IPS-18a (cell line): ENCODE measurements around the gene SLC4A3.
"Not testable (repeated sequence)": the region's sequence is repeated elsewhere in the genome, so short reads cannot be mapped to it uniquely, and the experiment has no call there.

Source experiments
- H3K27ac ChIP-seq: one replicate; pipeline ENCODE4 v1.5.1; 2013; ENCODE audit warnings: low read length
- H3K27me3 ChIP-seq: one replicate; pipeline ENCODE4 v1.6.1; 2013; ENCODE audit warnings: mild to moderate bottlenecking, low read length; ENCODE audit not compliant: control insufficient read depth, insufficient read depth
- H3K36me3 ChIP-seq: one replicate; pipeline ENCODE4 v1.6.1; 2013; ENCODE audit warnings: low read depth, low read length; ENCODE audit not compliant: control insufficient read depth
- H3K4me1 ChIP-seq: one replicate; pipeline ENCODE4 v1.6.1; 2013; ENCODE audit warnings: low read depth, low read length; ENCODE audit not compliant: control insufficient read depth
- H3K4me3 ChIP-seq: one replicate; pipeline ENCODE4 v1.5.1; 2013; ENCODE audit warnings: low read length
- H3K9ac ChIP-seq: one replicate; pipeline ENCODE4 v1.6.1; 2013; ENCODE audit warnings: mild to moderate bottlenecking, low read length, moderate library complexity
- H3K9me3 ChIP-seq: one replicate; pipeline ENCODE4 v1.6.1; 2013; ENCODE audit warnings: low read depth, low read length; ENCODE audit not compliant: control insufficient read depth

SLC4A3 gene

DNA sequence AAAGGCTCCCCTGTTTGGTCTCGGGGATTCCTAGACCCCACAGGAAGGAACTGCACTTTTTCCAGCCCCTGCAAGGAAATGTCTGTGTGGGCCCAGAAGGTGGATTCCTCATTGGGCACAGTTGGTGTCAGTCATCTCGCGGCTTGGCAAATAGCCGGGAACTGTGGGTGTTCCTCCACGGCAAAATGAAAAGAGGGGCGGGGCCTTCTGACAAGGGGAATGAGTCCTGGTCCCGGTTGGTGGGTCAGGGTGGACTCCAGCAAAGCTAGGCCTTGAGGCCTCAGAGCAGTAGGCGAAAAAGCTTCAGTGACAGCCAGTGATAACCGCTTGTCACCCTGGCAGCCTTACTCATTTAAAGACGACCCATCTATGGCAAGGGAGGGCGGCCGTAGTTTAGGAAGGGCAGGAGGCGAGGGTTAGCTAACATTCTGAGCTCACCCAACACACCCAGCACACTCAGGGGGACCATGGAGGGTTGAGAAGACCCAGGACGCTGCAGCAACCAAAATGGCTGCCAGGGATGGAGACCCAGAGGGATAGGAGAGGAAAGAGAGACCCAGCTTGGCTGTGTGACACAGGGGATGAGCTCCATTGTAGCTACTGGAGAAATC is 16.5 kb downstream of the SLC4A3 start:
- H3K36me3 ChIP-seq, result no peaks in the 10 kb centered on the region
- no peaks in the 10 kb centered on the region for H3K9me3 ChIP-seq
- no peak overlapping the region for H3K27ac ChIP-seq
- H3K27me3 ChIP-seq, result peaks cover 10% of the 10 kb centered on the region
- H3K4me3 ChIP-seq, result no peak overlapping the region
- H3K9ac ChIP-seq, result no peak overlapping the region
- peaks cover 11% of the 10 kb centered on the region for H3K4me1 ChIP-seq

DNA sequence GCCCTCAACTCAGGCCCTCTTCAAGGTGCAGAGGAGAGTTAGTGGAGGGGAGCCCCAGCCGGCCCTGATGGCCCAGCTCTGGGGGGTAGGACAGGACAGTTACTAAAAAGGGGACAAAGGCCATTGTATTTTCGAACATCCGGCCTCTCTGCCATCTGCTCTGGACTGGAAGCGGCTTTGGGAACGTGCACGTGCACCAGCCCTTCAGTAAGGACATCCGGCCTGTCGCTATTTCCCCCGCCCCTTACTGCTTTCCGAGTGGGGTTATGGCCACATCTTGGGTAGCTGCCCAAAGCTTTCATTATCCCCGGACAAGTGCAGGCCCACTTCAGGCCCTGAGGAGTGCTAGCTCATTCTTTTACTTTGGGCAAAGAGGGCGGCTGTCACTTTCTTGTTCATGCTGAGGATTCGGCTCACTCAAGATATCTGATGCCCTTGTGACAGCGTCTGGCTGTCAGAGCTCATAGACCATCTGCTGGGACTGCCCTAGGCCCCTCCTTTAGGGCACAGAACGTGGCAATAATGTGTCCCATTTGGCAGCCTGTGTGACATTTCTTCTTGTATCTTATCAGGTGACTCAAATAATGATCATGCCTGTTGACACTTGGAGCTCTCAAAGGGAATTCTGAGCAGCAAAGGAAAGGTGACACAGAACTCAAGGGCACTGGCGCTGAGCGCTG is 17.5 kb downstream of the SLC4A3 start:
- Histone ChIP-seq H3K4me1 (peaks cover 11% of the 10 kb centered on the region), H3K27me3 (peaks cover 10% of the 10 kb centered on the region), H3K4me3 (no peak overlapping the region), H3K9me3 (no peaks in the 10 kb centered on the region), H3K9ac (no peak overlapping the region), H3K27ac (no peak overlapping the region), H3K36me3 (no peaks in the 10 kb centered on the region)

DNA sequence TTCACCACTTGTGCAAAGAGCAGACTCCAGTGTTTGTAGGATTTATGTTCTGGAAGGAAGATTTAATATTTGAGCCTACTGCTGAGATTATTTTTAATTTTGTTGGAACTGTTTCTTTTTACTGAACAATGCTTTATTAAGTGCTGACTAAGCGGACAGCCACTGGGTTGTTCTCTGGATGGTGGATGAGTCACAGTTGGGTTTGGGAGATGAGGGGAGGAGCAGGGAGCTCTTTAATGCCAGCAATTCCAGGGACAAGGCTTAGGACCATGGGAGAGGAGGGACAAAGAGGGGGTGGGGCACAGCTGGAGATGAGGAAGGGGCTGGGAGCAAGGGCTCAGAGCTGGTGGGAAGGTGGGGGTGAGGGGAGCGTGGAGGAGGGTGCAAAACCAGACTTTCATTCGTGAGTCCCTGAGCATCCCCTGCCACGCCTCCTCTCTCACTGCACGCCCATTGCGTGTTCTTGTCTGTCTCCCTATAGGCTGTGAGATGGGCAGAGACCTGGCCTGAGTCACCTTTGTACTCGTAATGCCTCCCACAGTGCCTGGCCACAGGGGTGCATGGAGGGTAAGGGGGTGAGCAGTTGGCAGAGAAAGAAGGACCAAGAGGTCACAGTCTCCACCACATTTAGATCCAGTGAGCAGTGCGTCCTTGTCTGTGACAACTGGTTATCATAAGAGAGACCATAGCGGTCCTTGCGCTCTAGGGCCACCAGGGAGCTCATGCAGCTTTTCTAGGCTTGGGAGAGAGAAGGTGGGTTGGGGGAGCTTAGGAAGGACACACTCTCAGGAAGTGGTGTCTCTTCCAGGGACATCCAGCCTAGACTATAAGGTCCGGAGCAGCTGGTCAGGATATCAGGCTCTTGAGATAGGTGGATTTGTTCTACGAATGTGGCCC is 18.4 kb downstream of the SLC4A3 start:
- Histone ChIP-seq H3K4me3 (no peak overlapping the region), H3K27me3 (peaks cover 10% of the 10 kb centered on the region), H3K27ac (no peak overlapping the region), H3K4me1 (peaks cover 11% of the 10 kb centered on the region), H3K9ac (no peak overlapping the region), H3K36me3 (no peaks in the 10 kb centered on the region), H3K9me3 (no peaks in the 10 kb centered on the region)

DNA sequence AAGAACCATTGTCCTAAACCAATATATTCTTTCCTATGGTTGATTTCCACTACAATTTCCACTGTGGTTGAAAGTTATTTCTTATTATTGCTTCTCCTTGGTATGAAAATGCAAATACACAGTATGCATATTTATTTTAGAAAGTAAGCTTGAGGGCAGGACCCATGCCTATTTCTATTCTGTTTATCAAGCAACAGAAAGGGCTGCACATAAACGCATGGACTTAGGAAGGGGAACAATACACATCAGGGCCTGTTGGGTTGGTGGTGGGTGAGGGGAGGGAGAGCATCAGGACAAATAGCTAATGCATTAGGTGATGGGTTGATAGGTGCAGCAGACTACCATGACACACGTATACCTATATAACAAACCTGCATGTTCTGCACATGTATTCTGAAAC is 20.7 kb downstream of the SLC4A3 start:
- Histone ChIP-seq H3K4me1 (peaks cover 11% of the 10 kb centered on the region), H3K27me3 (peaks cover 5% of the 10 kb centered on the region), H3K4me3 (no peak overlapping the region), H3K36me3 (no peaks in the 10 kb centered on the region), H3K27ac (no peak overlapping the region), H3K9ac (no peak overlapping the region), H3K9me3 (no peaks in the 10 kb centered on the region)

DNA sequence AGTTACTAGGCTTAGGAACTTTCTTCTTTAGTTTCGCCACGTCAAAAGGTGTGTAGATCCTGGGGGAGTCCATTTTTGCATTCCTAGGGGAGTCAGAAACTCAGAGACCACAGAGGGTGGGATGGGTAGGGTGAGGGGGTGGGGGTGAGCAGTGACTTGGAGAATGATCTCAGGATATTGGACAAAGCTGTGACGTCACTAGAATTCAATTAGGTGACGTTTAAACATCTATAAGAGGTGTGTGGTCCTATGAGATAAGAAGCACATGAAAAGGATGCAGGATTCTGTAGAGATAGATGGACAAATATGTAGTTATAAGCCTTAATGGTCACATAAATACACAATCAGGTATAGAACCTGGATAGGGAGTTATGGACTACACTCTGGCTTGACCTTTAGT is 21.5 kb downstream of the SLC4A3 start:
- Histone ChIP-seq H3K9ac (no peak overlapping the region), H3K36me3 (no peaks in the 10 kb centered on the region), H3K9me3 (no peaks in the 10 kb centered on the region), H3K27me3 (no peaks in the 10 kb centered on the region), H3K27ac (no peak overlapping the region), H3K4me3 (no peak overlapping the region), H3K4me1 (peaks cover 8% of the 10 kb centered on the region)

DNA sequence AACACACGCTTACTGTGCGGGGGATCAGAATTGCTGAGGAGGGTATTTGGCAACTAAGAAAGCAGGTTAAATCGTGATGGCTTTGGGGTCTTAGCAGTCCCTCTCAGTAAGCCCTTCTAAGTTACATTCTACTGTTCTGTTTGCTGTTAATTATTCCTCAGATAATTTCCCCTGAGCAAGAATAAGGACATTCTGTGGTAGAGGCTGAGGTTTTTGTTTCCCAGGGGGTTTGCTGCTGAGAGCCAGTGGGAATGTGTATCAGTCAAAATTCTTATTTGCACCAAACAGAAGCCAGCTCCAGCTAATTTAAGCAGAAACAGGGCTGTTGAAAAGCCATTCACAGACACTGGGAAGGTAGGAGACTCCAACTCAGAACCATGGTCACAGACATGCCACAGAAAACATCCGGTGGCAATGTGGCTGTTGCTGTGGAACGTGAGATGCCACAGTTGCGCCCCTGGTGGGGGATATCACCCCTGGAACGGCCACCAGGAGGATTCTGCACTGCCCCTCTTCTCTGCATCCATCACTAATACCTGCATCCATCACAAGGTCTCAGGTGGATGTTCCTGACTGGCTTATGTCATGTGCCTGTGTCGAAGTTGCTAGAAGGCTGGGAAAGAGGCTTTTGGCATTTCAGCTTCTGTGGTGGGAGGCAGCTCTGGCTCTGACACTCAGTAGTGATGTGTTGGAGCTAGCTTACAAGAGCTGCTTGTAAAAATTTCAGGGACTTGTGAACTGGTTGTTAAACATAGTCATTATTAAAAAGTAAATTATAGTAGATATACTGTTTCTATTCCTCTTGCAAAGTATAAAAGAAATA is 23.2 kb downstream of the SLC4A3 start:
- H3K4me1 ChIP-seq, result peaks cover 6% of the 10 kb centered on the region
- no peak overlapping the region for H3K9ac ChIP-seq
- H3K27me3 ChIP-seq, result no peaks in the 10 kb centered on the region

DNA sequence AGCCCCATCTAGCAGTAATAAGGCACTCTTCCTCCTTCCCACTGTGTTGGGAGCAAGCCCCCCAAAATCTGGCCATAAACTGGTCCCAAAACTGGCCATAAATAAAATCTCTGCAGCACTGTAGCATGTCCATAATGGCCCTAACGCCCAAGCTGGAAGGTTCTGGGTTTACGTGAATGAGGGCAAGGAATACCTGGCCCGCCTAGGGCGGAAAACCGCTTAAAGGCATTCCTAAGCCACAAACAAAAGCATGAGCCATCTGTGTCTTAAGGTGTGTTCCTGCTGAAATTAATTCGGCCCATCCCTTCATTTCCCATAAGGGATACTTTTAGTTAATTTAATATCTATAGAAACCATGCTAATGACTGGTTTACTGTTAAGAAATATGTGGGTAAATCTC is 24.2 kb downstream of the SLC4A3 start:
- not testable (repeated sequence) for H3K9ac ChIP-seq, H3K27ac ChIP-seq, H3K36me3 ChIP-seq, H3K4me3 ChIP-seq, H3K9me3 ChIP-seq, H3K4me1 ChIP-seq, H3K27me3 ChIP-seq

More for the DNA sequence above, 23.2 kb downstream of the SLC4A3 start:
- Histone ChIP-seq H3K27ac (no peak overlapping the region), H3K4me3 (no peak overlapping the region), H3K9me3 (no peaks in the 10 kb centered on the region), H3K36me3 (no peaks in the 10 kb centered on the region)

DNA sequence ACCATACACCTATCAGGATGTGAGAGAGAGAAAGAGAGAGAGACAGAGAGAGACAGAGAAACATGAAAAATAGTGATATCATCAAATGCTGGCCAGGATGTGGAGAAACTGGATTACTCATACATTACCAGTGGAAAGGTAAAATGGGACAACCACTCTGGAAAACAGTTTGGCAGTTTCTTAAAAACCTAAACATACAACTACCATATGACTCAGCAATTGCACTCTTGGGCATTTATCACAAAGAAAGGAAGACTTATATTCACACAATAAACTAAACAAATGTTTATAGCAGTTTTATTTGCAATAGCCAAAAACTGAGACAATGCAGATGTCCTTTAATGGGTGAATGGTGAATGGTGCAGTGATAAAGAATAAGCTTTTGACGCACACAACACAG is 29.1 kb downstream of the SLC4A3 start:
- no peaks in the 10 kb centered on the region for H3K9me3 ChIP-seq
- H3K4me3 ChIP-seq, result no peak overlapping the region
- no peak overlapping the region for H3K9ac ChIP-seq
- H3K4me1 ChIP-seq, result no peaks in the 10 kb centered on the region
- no peaks in the 10 kb centered on the region for H3K36me3 ChIP-seq
- no peak overlapping the region for H3K27ac ChIP-seq
- H3K27me3 ChIP-seq, result no peaks in the 10 kb centered on the region

DNA sequence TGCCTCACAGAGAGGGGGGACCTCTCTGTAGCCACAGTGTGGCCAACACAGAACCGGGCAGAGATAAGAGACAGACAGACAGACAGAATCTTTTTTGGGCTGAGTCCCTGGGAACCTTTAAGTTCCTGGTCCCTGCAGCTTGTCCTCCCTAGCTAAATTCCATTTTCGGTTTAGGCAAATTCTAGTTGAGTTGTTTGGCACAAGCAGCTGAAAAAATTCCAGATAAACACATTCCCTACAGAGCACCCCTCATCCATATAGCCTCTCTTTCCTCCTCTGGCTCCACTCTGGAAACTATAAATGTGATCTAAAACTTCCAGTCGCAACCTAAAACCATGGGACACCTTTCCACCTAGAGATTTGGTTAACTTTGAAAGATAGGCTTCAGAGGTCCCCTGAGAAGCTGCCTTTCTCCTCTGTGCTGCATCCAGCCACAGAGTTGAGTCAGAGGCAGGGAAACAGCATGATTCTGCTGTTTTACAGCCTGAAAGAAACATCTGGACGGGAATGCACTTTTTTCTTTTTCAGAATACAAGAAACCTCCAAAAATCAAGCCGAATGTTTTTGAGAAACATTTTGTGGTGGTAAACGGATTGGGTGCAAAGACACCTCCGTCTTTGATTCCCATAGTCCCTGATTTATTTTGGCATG is 30.9 kb downstream of the SLC4A3 start:
- no peak overlapping the region for H3K9ac ChIP-seq
- no peaks in the 10 kb centered on the region for H3K27me3 ChIP-seq
- no peak overlapping the region for H3K27ac ChIP-seq
- no peaks in the 10 kb centered on the region for H3K36me3 ChIP-seq
- no peak overlapping the region for H3K4me3 ChIP-seq
- no peaks in the 10 kb centered on the region for H3K9me3 ChIP-seq
- H3K4me1 ChIP-seq, result no peaks in the 10 kb centered on the region

DNA sequence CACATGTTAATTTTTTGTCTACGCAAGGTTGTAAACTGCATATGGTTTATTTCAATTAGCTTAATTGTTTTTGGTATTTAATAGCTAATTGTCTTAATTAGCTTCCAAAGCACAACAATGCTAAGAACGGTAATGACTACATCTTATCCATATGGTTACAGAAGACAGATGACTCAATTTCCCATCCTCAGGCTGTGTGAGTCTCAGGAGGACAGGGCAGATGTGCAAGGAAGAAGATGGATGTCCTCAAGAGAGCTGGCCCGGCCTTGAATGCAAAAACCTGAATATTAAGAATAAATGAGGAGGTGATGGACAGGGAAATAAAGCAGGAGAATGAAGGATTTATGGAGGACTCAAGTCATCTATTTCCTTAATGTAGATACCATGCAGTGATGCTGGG is 31.4 kb downstream of the SLC4A3 start:
- H3K27ac ChIP-seq, result no peak overlapping the region
- H3K4me1 ChIP-seq, result no peaks in the 10 kb centered on the region
- no peaks in the 10 kb centered on the region for H3K9me3 ChIP-seq
- no peak overlapping the region for H3K4me3 ChIP-seq
- H3K36me3 ChIP-seq, result no peaks in the 10 kb centered on the region
- no peaks in the 10 kb centered on the region for H3K27me3 ChIP-seq
- H3K9ac ChIP-seq, result no peak overlapping the region
